ENCODE measurements around the gene CCNL2. TPM values are rescaled to one million over a fixed set of nuclear protein-coding genes. Genes with fewer than 3 reads are reported as not detected.
A peak's percentile ranks its signal among the peaks of the same experiment; 100 is the strongest.

Gene CCNL2
- total RNA-seq, 1 donor from 2014 or later: 261 TPM

DNA sequence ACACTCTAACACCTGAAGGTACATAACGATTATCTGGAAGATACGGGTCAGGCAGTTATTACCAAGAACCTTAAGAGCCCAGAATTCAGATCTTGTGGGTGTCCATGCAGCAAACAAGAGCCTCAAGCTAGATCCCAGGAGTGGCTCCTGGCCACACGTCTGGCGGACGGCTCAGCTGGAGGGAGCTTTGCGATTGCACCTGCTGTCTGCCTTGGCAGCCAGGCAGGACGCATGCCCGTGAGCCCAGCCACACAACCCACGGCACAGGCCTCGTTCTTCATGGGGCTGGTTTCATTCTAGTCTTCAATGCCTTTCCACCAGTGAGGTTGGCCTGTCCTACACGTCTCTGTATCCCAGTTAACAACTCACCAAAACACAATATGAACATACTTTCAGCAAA, 5.7 kb downstream of the CCNL2 start:
- peak overlapping the region; percentile 43 for H3K4me3 Mint-ChIP-seq
- H3K9me3 Mint-ChIP-seq: no peaks in the 10 kb centered on the region
- peaks cover 3% of the 10 kb centered on the region for H3K27me3 Mint-ChIP-seq (ENCODE audit: low read depth)
- no peak for DNase-seq (ENCODE audit: low read depth, low spot score)
- TF ChIP-seq, protein P1, sequence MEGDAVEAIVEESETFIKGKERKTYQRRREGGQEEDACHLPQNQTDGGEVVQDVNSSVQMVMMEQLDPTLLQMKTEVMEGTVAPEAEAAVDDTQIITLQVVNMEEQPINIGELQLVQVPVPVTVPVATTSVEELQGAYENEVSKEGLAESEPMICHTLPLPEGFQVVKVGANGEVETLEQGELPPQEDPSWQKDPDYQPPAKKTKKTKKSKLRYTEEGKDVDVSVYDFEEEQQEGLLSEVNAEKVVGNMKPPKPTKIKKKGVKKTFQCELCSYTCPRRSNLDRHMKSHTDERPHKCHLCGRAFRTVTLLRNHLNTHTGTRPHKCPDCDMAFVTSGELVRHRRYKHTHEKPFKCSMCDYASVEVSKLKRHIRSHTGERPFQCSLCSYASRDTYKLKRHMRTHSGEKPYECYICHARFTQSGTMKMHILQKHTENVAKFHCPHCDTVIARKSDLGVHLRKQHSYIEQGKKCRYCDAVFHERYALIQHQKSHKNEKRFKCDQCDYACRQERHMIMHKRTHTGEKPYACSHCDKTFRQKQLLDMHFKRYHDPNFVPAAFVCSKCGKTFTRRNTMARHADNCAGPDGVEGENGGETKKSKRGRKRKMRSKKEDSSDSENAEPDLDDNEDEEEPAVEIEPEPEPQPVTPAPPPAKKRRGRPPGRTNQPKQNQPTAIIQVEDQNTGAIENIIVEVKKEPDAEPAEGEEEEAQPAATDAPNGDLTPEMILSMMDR (conservative IDR thresholded peaks at IDR 0.05): no peak
- H3K27ac Mint-ChIP-seq (ENCODE audit: unreplicated experiment): no peak overlapping the region
- H3K4me1 Mint-ChIP-seq: peaks cover 11% of the 10 kb centered on the region
- H3K36me3 Mint-ChIP-seq (ENCODE audit: low read depth): peaks cover 28% of the 10 kb centered on the region

DNA sequence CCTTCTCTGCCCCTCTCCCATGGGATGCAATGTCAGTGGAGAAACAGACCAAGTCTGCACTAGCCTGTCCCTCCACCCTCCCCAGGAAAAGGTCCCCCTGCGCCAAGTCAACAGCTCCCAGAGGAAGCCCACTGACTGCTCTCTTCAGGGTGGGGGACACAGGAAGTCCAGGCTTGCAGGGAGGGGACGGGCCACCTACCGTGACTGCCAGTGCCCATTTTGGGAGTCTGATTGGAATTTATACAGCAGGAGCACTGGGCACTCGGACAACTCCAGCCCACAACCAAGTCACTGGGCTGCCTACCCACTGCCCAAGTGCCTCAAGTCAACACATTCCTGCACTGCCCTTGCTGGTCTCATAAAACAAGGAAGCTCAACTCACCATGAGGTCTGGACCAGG, 6.1 kb downstream of the CCNL2 start:
- Mint-ChIP-seq H3K27ac (ENCODE audit: unreplicated experiment) (no peak overlapping the region), H3K27me3 (ENCODE audit: low read depth) (no peaks in the 10 kb centered on the region), H3K36me3 (ENCODE audit: low read depth) (peaks cover 25% of the 10 kb centered on the region)

DNA sequence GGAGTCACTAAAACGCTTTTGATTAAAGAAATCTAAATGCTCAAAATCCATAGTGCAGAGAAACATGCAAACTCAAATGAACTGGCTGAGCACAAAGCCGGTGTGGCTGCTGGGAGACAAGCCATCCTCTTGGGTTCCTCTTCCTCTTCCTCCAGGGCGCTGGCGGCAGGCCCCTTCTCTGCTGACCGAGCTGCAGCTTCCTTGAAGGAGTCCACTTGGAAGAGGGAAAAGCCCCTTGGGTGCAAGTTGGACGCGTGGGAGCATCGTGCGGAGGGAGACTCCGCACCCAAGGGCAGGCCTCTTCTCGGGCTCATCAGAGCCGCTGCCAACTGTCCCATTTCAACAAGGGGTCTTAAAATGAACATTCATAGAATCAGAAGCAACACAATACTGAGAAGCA, 7.9 kb downstream of the CCNL2 start:
- no peak for DNase-seq (ENCODE audit: low read depth, low spot score)
- Mint-ChIP-seq H3K4me3 (no peak overlapping the region), H3K27me3 (ENCODE audit: low read depth) (no peaks in the 10 kb centered on the region), H3K36me3 (ENCODE audit: low read depth) (peaks cover 36% of the 10 kb centered on the region), H3K4me1 (peaks cover 4% of the 10 kb centered on the region), H3K27ac (ENCODE audit: unreplicated experiment) (no peak overlapping the region), H3K9me3 (no peaks in the 10 kb centered on the region)
- TF ChIP-seq, protein P1 (conservative IDR thresholded peaks at IDR 0.05): no peak

More for the DNA sequence above, 6.1 kb downstream of the CCNL2 start:
- TF ChIP-seq, protein P1 (conservative IDR thresholded peaks at IDR 0.05): no peak
- no peak overlapping the region for H3K4me3 Mint-ChIP-seq
- no peaks in the 10 kb centered on the region for H3K9me3 Mint-ChIP-seq
- H3K4me1 Mint-ChIP-seq: peaks cover 7% of the 10 kb centered on the region
- DNase-seq (ENCODE audit: low read depth, low spot score): no peak

DNA sequence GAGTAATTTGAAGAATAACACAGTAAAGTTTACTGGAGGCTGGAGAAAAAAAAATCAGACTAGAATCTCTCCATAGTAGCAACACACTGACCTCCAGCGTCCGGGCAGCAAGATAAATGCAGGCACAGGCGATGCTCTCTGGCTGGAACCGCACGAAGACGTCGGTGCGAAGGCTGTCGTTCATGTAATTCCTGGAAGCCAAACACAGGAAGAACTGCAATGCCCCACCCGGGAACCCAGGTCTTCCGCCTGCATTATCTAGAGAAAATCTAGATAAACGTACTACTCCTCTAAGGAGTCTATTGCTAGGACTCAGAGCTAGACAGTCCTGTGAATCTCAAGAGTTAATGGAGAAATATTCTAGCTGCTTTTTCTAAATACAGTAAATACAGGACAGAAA, 8.5 kb downstream of the CCNL2 start:
- Mint-ChIP-seq H3K4me3 (peak overlapping the region; percentile 10), H3K4me1 (peaks cover 3% of the 10 kb centered on the region), H3K27me3 (ENCODE audit: low read depth) (no peaks in the 10 kb centered on the region), H3K36me3 (ENCODE audit: low read depth) (peaks cover 40% of the 10 kb centered on the region), H3K9me3 (no peaks in the 10 kb centered on the region), H3K27ac (ENCODE audit: unreplicated experiment) (no peak overlapping the region)
- TF ChIP-seq, protein P1 (conservative IDR thresholded peaks at IDR 0.05): no peak
- DNase-seq (ENCODE audit: low read depth, low spot score): no peak

DNA sequence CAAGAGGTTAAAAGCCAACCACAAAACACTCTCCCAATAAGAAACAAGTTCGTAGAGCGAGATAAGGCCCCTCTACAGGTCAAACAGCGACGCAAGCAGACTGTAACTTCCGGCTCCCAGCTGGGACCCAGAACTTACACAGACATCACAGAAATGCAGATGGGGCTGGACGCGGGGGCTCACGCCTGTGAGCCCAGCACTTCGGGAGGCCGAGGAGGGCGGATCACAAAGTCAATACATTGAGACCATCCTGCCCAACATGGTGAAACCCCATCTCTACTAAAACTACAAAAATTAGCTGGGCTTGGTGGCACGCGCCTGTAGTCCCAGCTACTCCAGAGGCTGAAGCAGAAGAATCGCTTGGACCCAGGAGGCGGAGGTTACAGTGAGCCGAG, 11.1 kb downstream of the CCNL2 start:
- Mint-ChIP-seq H3K4me3 (no peak overlapping the region), H3K27ac (ENCODE audit: unreplicated experiment) (no peak overlapping the region), H3K4me1 (no peaks in the 10 kb centered on the region), H3K27me3 (ENCODE audit: low read depth) (no peaks in the 10 kb centered on the region), H3K9me3 (no peaks in the 10 kb centered on the region), H3K36me3 (ENCODE audit: low read depth) (peaks cover 37% of the 10 kb centered on the region)
- no peak for DNase-seq (ENCODE audit: low read depth, low spot score)
- TF ChIP-seq, protein P1 (conservative IDR thresholded peaks at IDR 0.05): no peak

Measured in neural crest cell (in vitro differentiated cells).